BE2C (cell line): ENCODE results near the gene RPA1.
"Not testable (repeated sequence)": the region's sequence is repeated elsewhere in the genome, so short reads cannot be mapped to it uniquely, and the experiment has no call there.

Experiments
- DNase-seq: peaks from one replicate; pipeline ENCODE4 v3.0.0-alpha.2; 2020
- H3K27me3 ChIP-seq: fragments of 250-450 bp; sonication (Bioruptor Pico); 2 replicates; pipeline ENCODE4 v1.5.1; 2020; ENCODE audit warnings: mild to moderate bottlenecking
- H3K36me3 ChIP-seq: fragments of 250-450 bp; sonication (Bioruptor Pico); 2 replicates; pipeline ENCODE4 v1.5.1; 2020; ENCODE audit warnings: mild to moderate bottlenecking
- H3K4me1 ChIP-seq: fragments of 250-450 bp; sonication (Bioruptor Pico); 2 replicates; pipeline ENCODE4 v1.5.1; 2020
- H3K4me3 ChIP-seq: 2 replicates; pipeline ENCODE4 v1.5.1; 2011; ENCODE audit warnings: low read depth, low read length
- H3K9me3 ChIP-seq: fragments of 250-450 bp; sonication (Bioruptor Pico); 2 replicates; pipeline ENCODE4 v1.5.1; 2020
- TF ChIP-seq, protein P1 (sequence below): IDR thresholded peaks from 2 replicates; pipeline ENCODE4 v1.5.1; 2012; ENCODE audit warnings: mild to moderate bottlenecking, low read depth, low read length

The RPA1 gene

DNA sequence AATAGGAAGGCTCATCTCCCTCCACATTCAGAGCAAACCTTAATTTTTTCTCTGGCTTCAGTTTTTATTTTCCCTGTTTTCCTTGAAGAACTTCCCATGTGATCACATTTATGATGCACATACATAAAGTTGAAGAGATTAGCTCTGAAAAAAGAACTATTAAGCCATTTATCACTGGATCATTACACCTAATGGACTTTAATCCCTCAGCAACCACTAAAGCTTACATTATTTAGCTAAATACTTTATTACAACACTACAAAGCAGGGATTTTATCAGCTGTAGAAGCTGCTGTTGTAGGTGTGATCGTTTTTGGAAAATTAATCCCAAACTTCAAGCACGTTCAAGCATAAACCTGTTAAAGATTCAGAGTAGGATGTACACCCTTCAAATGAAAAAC is 21.2 kb upstream of the RPA1 start:
- no peak for DNase-seq
- H3K27me3 ChIP-seq = no peaks in the 10 kb centered on the region
- no peaks in the 10 kb centered on the region for H3K9me3 ChIP-seq
- no peaks in the 10 kb centered on the region for H3K36me3 ChIP-seq
- no peaks in the 10 kb centered on the region for H3K4me1 ChIP-seq
- no peak overlapping the region for H3K4me3 ChIP-seq
- TF ChIP-seq, protein P1, sequence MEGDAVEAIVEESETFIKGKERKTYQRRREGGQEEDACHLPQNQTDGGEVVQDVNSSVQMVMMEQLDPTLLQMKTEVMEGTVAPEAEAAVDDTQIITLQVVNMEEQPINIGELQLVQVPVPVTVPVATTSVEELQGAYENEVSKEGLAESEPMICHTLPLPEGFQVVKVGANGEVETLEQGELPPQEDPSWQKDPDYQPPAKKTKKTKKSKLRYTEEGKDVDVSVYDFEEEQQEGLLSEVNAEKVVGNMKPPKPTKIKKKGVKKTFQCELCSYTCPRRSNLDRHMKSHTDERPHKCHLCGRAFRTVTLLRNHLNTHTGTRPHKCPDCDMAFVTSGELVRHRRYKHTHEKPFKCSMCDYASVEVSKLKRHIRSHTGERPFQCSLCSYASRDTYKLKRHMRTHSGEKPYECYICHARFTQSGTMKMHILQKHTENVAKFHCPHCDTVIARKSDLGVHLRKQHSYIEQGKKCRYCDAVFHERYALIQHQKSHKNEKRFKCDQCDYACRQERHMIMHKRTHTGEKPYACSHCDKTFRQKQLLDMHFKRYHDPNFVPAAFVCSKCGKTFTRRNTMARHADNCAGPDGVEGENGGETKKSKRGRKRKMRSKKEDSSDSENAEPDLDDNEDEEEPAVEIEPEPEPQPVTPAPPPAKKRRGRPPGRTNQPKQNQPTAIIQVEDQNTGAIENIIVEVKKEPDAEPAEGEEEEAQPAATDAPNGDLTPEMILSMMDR = no peak

DNA sequence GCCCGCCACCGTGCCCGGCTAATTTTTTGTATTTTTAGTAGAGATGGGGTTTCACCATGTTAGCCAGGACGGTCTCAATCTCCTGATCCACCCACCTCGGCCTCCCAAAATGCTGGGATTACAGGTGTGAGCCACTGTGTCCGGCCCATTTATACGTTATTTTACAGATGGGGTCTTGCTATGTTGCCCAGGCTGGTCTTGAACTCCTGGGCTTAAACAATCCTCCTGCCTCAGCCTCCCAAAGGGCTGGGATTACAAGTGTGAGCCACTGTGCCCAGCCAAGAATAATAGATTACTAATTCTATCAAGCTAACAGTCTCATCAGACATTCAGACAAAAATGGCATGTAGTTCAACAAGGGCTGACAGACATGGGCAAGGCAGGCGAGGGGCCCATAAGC is 20.0 kb upstream of the RPA1 start:
- not testable (repeated sequence) for H3K4me1 ChIP-seq, DNase-seq, H3K36me3 ChIP-seq, H3K27me3 ChIP-seq, H3K4me3 ChIP-seq, H3K9me3 ChIP-seq

DNA sequence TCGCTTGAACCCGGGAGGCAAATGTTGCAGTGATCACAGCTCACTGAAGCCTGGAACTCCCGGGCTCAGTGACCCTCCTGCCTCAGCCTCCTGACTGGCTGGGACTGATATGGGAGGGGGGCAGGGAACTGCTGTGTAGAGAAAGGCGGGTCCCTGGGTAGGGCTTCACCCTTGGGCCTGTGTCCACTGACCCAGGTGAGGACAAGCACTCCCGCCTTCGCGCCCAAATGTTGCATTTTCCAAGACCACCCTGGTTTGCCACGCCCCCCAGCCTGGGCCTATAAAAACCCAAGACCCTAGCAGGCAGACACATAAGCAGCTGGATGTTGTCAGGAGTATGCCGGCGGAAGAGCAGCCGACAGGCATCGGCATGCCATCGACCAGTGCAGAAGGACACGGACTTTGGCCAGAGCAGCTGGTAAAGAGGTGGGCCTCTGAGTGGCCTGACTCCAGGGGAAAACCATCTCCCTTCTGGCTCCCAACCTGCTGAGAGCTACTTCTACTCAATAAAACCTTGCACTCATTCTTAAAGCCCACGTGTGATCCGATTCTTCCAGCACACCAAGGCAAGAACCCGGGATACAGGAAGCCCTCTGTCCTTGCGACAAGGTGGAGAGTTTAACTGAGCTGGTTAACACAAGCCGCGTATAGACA is 19.2 kb upstream of the RPA1 start:
- TF ChIP-seq, protein P1 = no peak
- DNase-seq = no peak
- H3K27me3 ChIP-seq = no peaks in the 10 kb centered on the region
- H3K4me1 ChIP-seq = no peaks in the 10 kb centered on the region
- H3K4me3 ChIP-seq = no peak overlapping the region
- H3K36me3 ChIP-seq = no peaks in the 10 kb centered on the region
- H3K9me3 ChIP-seq = no peaks in the 10 kb centered on the region

DNA sequence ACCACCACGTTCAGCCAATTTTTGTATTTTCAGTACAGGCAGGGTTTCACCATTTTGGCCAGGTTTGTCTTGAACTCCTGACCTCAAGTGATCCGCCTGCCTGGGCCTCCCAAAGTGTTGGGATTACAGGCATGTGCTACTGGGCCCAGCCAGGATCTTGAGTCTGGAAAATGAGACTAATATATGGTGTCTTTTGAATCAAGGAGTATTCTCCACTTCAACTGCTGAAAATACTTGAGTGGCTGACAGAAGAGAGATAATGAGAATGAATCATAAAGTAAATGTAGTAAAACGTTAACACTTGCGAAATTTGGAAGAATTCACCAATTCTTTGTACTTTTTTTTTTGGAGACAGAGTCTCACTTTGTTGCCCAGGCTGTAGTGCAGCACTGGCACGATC is 16.7 kb upstream of the RPA1 start:
- H3K27me3 ChIP-seq = no peaks in the 10 kb centered on the region
- no peaks in the 10 kb centered on the region for H3K36me3 ChIP-seq
- TF ChIP-seq, protein P1 = no peak
- H3K4me1 ChIP-seq = no peaks in the 10 kb centered on the region
- no peaks in the 10 kb centered on the region for H3K9me3 ChIP-seq
- DNase-seq = no peak
- H3K4me3 ChIP-seq = no peak overlapping the region

DNA sequence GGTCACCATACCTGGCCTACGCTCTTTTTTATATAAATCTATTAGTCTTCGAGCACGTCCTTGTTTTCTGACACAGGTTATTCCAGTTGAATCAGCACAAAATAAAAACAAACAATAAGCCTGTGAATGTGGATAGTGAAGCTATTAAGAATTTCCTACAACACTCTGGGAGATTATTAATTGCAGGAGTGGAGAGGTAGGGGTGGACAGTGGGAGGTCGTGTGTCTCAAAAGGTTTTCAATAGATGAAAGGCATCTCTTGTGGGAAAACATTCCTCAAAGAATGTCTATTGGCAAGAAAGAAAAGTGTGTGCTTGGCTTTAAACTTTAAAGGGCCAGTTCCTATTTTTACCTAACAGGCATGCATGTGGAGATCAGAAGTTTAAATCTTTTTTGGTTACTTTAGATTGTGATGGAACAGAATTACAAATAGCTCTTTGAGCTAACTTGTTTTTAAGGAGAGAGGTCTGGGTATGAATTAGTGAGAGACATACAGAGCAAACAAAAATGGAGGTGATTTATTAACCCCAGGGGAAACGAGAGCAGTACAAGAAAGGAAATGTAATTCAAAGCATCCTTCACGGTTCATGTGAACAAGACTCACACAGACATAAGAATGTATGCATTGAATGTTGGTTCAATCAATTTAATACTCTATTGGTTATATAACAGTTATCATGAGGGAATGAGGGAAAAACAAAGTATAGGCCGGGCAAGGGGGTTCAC is 9.1 kb upstream of the RPA1 start:
- TF ChIP-seq, protein P1 = no peak
- H3K4me3 ChIP-seq = no peak overlapping the region
- DNase-seq = no peak
- H3K9me3 ChIP-seq = no peaks in the 10 kb centered on the region
- H3K27me3 ChIP-seq = no peaks in the 10 kb centered on the region
- H3K36me3 ChIP-seq = no peaks in the 10 kb centered on the region
- H3K4me1 ChIP-seq = no peaks in the 10 kb centered on the region

DNA sequence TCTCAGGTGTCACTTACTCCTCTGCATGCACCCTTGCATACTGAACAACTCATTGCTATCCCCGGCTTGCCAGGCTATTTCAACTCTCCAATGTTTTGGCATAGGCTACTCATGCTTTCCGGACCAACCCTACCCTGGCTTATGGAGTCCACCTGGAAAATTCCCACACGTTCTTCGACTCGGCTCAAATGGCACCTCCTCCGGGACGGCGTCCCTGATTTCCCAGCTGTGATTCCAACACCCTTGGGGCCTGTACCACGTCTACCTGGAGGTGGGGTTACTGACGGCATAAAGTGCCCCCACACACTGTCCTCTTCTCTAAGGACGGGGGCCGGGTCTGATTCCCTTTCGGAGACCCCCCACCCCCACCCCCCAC is 601 bp upstream of the RPA1 start:
- Histone ChIP-seq H3K4me3 (peak overlapping the region; percentile 80), H3K27me3 (no peaks in the 10 kb centered on the region), H3K9me3 (no peaks in the 10 kb centered on the region), H3K36me3 (no peaks in the 10 kb centered on the region), H3K4me1 (no peaks in the 10 kb centered on the region)
- TF ChIP-seq, protein P1 = no peak
- DNase-seq = no peak
